OCI-LY7 (cell line): ENCODE measurements around the gene TSEN15.

Experiments used
- CTCF ChIP-seq: fragments of 200-600 bp; sonication (generic); conservative IDR thresholded peaks from 2 replicates; pipeline ENCODE4 v1.5.1; 2014; ENCODE audit warnings: mild to moderate bottlenecking, antibody characterized with exemption, low read length, moderate library complexity, mixed read lengths
- EZH2phosphoT487 ChIP-seq: fragments of 200-600 bp; sonication (generic); IDR thresholded peaks from 2 replicates; pipeline ENCODE4 v1.6.1; 2018; ENCODE audit warnings: low read depth, borderline replicate concordance, mild to moderate bottlenecking, mixed run types, antibody characterized with exemption, low read length, moderate library complexity, mixed read lengths

- TF ChIP-seq CTCF (no peak), EZH2phosphoT487 (no peak)
Observed at GRCh38 chr1:184014271-184014670, 37.3 kb upstream of the TSEN15 start.
